ENCODE results near the gene DDIT3.

Gene DDIT3

GRCh38 chr12:57535764-57536596 lies 15.7 kb upstream of the DDIT3 start:
- no peaks in the 10 kb centered on the region for H3K27me3 ChIP-seq (ENCODE audit: control insufficient read depth in 5 of 5, insufficient read depth in 4 of 5, low read length in 5 of 5)
- no peak overlapping the region for H3K27ac ChIP-seq (ENCODE audit: low read depth, low read length)
- peak overlapping the region in 1 of 5 donors; percentile 5 for H3K9ac ChIP-seq (ENCODE audit: low read length in 5 of 5)
- no peak overlapping the region for H3K4me3 ChIP-seq (ENCODE audit: low read depth in 1 of 5, low read length in 5 of 5)
- peaks cover 7 to 84% (median 67%) of the 10 kb centered on the region in 5 donors for H3K36me3 ChIP-seq (ENCODE audit: control insufficient read depth in 5 of 5, insufficient read depth in 5 of 5, low read length in 5 of 5)
- peaks cover 0 to 8% (median 0%) of the 10 kb centered on the region in 5 donors for H3K4me1 ChIP-seq (ENCODE audit: control insufficient read depth in 5 of 5, insufficient read depth in 5 of 5, low read length in 5 of 5)
- no peaks in the 10 kb centered on the region for H3K9me3 ChIP-seq (ENCODE audit: control insufficient read depth in 5 of 5, low read length in 5 of 5)

DNA sequence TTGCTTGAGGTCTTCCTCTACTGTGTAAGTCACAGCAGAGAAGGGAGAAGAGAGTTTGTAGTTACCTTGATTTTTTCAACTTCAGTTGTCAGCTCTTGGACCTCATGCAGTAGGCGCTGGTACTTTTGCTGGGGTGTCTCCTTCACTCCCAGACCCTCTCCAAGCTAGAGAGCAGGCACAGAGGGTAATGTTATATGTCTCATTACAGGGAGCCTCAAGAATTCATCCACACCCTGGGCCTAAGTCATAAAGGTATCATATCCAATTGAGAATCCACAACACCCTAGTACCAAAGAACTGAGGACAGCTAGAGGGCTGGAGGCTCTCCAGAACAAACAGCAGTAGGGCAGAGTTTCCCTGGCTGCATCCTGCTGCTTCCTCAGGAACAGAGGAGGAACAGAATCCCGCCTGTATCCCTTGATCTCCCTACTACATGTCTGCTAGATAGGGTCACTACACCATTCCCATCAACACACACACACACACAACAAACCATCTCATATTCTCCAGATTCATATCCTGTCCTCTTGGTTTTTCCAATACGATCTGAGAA lies 14.8 kb upstream of the DDIT3 start:
- H3K4me3 ChIP-seq (ENCODE audit: low read depth in 1 of 5, low read length in 5 of 5), result no peak overlapping the region
- peaks cover 11 to 84% (median 73%) of the 10 kb centered on the region in 5 donors for H3K36me3 ChIP-seq (ENCODE audit: control insufficient read depth in 5 of 5, insufficient read depth in 5 of 5, low read length in 5 of 5)
- H3K4me1 ChIP-seq (ENCODE audit: control insufficient read depth in 5 of 5, insufficient read depth in 5 of 5, low read length in 5 of 5), result peaks cover 0 to 8% (median 0%) of the 10 kb centered on the region in 5 donors
- no peaks in the 10 kb centered on the region for H3K9me3 ChIP-seq (ENCODE audit: control insufficient read depth in 5 of 5, low read length in 5 of 5)
- no peaks in the 10 kb centered on the region for H3K27me3 ChIP-seq (ENCODE audit: control insufficient read depth in 5 of 5, insufficient read depth in 4 of 5, low read length in 5 of 5)
- H3K9ac ChIP-seq (ENCODE audit: low read length in 5 of 5), result no peak overlapping the region
- no peak overlapping the region for H3K27ac ChIP-seq (ENCODE audit: low read depth, low read length)

GRCh38 chr12:57534250-57534649 lies 13.9 kb upstream of the DDIT3 start:
- H3K27ac ChIP-seq (ENCODE audit: low read depth, low read length), result no peak overlapping the region
- no peak overlapping the region for H3K9ac ChIP-seq (ENCODE audit: low read length in 5 of 5)
- no peak overlapping the region for H3K4me3 ChIP-seq (ENCODE audit: low read depth in 1 of 5, low read length in 5 of 5)
- peaks cover 0 to 8% (median 0%) of the 10 kb centered on the region in 5 donors for H3K4me1 ChIP-seq (ENCODE audit: control insufficient read depth in 5 of 5, insufficient read depth in 5 of 5, low read length in 5 of 5)
- no peaks in the 10 kb centered on the region for H3K9me3 ChIP-seq (ENCODE audit: control insufficient read depth in 5 of 5, low read length in 5 of 5)
- H3K27me3 ChIP-seq (ENCODE audit: control insufficient read depth in 5 of 5, insufficient read depth in 4 of 5, low read length in 5 of 5), result no peaks in the 10 kb centered on the region
- H3K36me3 ChIP-seq (ENCODE audit: control insufficient read depth in 5 of 5, insufficient read depth in 5 of 5, low read length in 5 of 5), result peaks cover 11 to 85% (median 77%) of the 10 kb centered on the region in 5 donors

GRCh38 chr12:57533108-57533507 lies 12.8 kb upstream of the DDIT3 start:
- H3K36me3 ChIP-seq (ENCODE audit: control insufficient read depth in 5 of 5, insufficient read depth in 5 of 5, low read length in 5 of 5), result peaks cover 11 to 84% (median 77%) of the 10 kb centered on the region in 5 donors
- H3K9me3 ChIP-seq (ENCODE audit: control insufficient read depth in 5 of 5, low read length in 5 of 5), result no peaks in the 10 kb centered on the region
- H3K27ac ChIP-seq (ENCODE audit: low read depth, low read length), result no peak overlapping the region
- H3K4me1 ChIP-seq (ENCODE audit: control insufficient read depth in 5 of 5, insufficient read depth in 5 of 5, low read length in 5 of 5), result peaks cover 0 to 4% (median 0%) of the 10 kb centered on the region in 5 donors
- no peaks in the 10 kb centered on the region for H3K27me3 ChIP-seq (ENCODE audit: control insufficient read depth in 5 of 5, insufficient read depth in 4 of 5, low read length in 5 of 5)
- no peak overlapping the region for H3K4me3 ChIP-seq (ENCODE audit: low read depth in 1 of 5, low read length in 5 of 5)
- no peak overlapping the region for H3K9ac ChIP-seq (ENCODE audit: low read length in 5 of 5)

DNA sequence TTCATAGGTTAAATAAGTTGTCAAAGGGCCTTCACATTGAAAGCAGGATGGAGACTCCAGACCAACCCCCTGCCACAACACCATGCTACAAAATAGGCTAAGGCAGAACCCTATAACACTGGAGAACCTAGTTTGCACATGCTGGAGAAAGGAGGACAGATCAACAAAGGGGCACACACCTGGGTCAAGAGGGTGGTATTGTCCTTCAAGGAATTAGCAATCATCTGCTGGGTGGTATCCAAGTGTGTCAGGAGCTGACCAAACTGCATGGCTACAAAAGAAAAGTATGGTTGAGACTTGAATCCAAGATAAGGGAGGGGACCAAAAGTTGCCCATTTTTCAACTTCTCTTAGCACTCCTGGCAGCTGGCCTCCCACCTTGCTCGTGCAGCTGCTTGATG lies 11.5 kb upstream of the DDIT3 start:
- H3K27me3 ChIP-seq (ENCODE audit: control insufficient read depth in 5 of 5, insufficient read depth in 4 of 5, low read length in 5 of 5), result no peaks in the 10 kb centered on the region
- peaks cover 11 to 88% (median 84%) of the 10 kb centered on the region in 5 donors for H3K36me3 ChIP-seq (ENCODE audit: control insufficient read depth in 5 of 5, insufficient read depth in 5 of 5, low read length in 5 of 5)
- H3K4me3 ChIP-seq (ENCODE audit: low read depth in 1 of 5, low read length in 5 of 5), result no peak overlapping the region
- no peak overlapping the region for H3K27ac ChIP-seq (ENCODE audit: low read depth, low read length)
- H3K9me3 ChIP-seq (ENCODE audit: control insufficient read depth in 5 of 5, low read length in 5 of 5), result no peaks in the 10 kb centered on the region
- H3K9ac ChIP-seq (ENCODE audit: low read length in 5 of 5), result no peak overlapping the region
- H3K4me1 ChIP-seq (ENCODE audit: control insufficient read depth in 5 of 5, insufficient read depth in 5 of 5, low read length in 5 of 5), result peaks cover 0 to 2% (median under 1%) of the 10 kb centered on the region in 5 donors

DNA sequence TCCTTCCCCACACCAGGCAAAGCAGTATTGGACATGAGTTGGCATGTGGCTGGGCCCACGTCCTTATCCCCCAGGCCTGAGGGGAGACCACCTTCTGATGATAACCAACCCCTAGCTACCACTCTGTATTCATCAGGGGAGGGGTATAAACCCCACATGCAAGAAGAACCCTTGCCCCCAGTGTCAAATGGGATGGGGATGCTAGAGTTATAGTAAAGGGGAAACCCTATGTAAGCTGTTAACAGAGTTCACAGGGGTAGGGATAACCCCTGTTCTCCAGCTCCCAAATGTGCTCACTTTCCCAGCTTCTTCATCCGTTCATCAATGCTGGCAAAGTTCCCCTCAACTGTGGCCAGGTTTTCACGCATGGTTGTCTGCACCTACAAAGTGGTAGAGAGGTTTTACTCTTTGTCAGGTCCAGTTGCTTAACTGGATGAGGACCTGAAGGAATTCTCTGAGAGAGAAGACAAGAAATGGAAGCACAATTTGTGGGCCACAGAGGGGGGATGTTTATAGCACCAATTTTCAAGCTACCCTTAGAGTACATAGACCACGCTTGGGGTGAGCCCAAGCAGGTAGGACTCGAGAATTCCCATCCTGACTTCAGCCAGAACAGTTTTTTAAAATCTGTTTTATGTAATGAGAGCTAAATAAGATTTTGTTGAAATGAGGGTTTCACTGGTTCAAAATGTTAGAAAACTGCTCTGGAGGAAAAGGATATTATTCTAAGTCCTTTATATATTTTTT lies 10.3 kb upstream of the DDIT3 start:
- H3K9ac ChIP-seq (ENCODE audit: low read length in 5 of 5), result no peak overlapping the region

DNA sequence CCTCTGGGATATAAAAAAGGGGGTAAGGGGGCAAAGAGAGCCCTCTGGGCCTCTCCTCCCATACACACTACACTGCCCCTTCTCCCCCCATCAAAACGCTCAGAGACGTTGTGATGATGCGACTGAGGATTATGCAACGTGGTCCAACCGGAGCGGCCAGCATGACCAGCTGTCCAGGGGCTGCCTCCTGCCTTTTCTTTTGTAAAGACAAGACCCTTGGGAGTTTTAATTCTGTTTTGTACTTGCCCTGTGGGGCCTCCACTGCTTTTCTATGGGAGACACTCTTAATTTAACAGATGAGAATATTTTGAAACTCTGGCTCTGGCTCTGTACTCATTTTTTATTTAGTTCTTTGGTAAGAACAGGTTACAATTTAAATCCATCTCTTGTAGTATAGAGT lies 9.5 kb upstream of the DDIT3 start:
- H3K9me3 ChIP-seq (ENCODE audit: control insufficient read depth in 5 of 5, low read length in 5 of 5), result no peaks in the 10 kb centered on the region
- no peak overlapping the region for H3K9ac ChIP-seq (ENCODE audit: low read length in 5 of 5)
- H3K4me1 ChIP-seq (ENCODE audit: control insufficient read depth in 5 of 5, insufficient read depth in 5 of 5, low read length in 5 of 5), result peaks cover 0 to 9% (median 7%) of the 10 kb centered on the region in 5 donors
- H3K4me3 ChIP-seq (ENCODE audit: low read depth in 1 of 5, low read length in 5 of 5), result no peak overlapping the region
- no peak overlapping the region for H3K27ac ChIP-seq (ENCODE audit: low read depth, low read length)
- no peaks in the 10 kb centered on the region for H3K27me3 ChIP-seq (ENCODE audit: control insufficient read depth in 5 of 5, insufficient read depth in 4 of 5, low read length in 5 of 5)
- peaks cover 11 to 97% (median 94%) of the 10 kb centered on the region in 5 donors for H3K36me3 ChIP-seq (ENCODE audit: control insufficient read depth in 5 of 5, insufficient read depth in 5 of 5, low read length in 5 of 5)

More for the DNA sequence above, 10.3 kb upstream of the DDIT3 start:
- Histone ChIP-seq H3K36me3 (ENCODE audit: control insufficient read depth in 5 of 5, insufficient read depth in 5 of 5, low read length in 5 of 5) (peaks cover 11 to 97% (median 95%) of the 10 kb centered on the region in 5 donors), H3K27me3 (ENCODE audit: control insufficient read depth in 5 of 5, insufficient read depth in 4 of 5, low read length in 5 of 5) (no peaks in the 10 kb centered on the region), H3K9me3 (ENCODE audit: control insufficient read depth in 5 of 5, low read length in 5 of 5) (no peaks in the 10 kb centered on the region), H3K27ac (ENCODE audit: low read depth, low read length) (no peak overlapping the region), H3K4me1 (ENCODE audit: control insufficient read depth in 5 of 5, insufficient read depth in 5 of 5, low read length in 5 of 5) (peaks cover 0 to 5% (median 2%) of the 10 kb centered on the region in 5 donors), H3K4me3 (ENCODE audit: low read depth in 1 of 5, low read length in 5 of 5) (no peak overlapping the region)

- Histone ChIP-seq H3K27me3 (ENCODE audit: control insufficient read depth in 5 of 5, insufficient read depth in 4 of 5, low read length in 5 of 5) (no peaks in the 10 kb centered on the region), H3K9ac (ENCODE audit: low read length in 5 of 5) (no peak overlapping the region), H3K27ac (ENCODE audit: low read depth, low read length) (no peak overlapping the region), H3K4me3 (ENCODE audit: low read depth in 1 of 5, low read length in 5 of 5) (no peak overlapping the region), H3K4me1 (ENCODE audit: control insufficient read depth in 5 of 5, insufficient read depth in 5 of 5, low read length in 5 of 5) (peaks cover 6 to 17% (median 15%) of the 10 kb centered on the region in 5 donors), H3K9me3 (ENCODE audit: control insufficient read depth in 5 of 5, low read length in 5 of 5) (no peaks in the 10 kb centered on the region), H3K36me3 (ENCODE audit: control insufficient read depth in 5 of 5, insufficient read depth in 5 of 5, low read length in 5 of 5) (peaks cover 11 to 97% (median 94%) of the 10 kb centered on the region in 5 donors)
These were observed 8.7 kb upstream of the DDIT3 start for GRCh38 chr12:57528831-57529555.

DNA sequence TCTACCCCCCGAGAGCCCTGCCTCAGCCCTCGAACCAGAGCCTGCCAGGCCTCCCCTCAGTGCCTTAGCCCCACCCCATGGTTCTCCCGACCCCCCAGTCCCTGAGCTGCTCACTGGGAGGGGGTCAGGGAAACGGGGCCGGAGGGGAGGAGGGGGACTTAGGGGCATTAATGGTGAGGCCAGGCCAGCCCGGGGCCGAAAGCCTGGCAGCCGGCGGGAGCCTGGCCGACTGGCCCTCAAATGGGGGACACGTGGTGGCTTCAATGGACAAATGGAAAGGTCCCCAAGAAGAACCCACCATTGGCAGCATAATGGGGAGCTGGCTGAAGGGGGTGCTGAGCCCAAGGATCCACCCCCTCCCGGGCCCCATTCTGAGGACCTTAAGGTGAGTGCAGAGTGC lies 7.9 kb upstream of the DDIT3 start:
- Histone ChIP-seq H3K9ac (ENCODE audit: low read length in 5 of 5) (no peak overlapping the region), H3K4me3 (ENCODE audit: low read depth in 1 of 5, low read length in 5 of 5) (no peak overlapping the region), H3K36me3 (ENCODE audit: control insufficient read depth in 5 of 5, insufficient read depth in 5 of 5, low read length in 5 of 5) (peaks cover 11 to 90% (median 89%) of the 10 kb centered on the region in 5 donors), H3K27ac (ENCODE audit: low read depth, low read length) (no peak overlapping the region), H3K4me1 (ENCODE audit: control insufficient read depth in 5 of 5, insufficient read depth in 5 of 5, low read length in 5 of 5) (peaks cover 9 to 25% (median 23%) of the 10 kb centered on the region in 5 donors), H3K27me3 (ENCODE audit: control insufficient read depth in 5 of 5, insufficient read depth in 4 of 5, low read length in 5 of 5) (no peaks in the 10 kb centered on the region), H3K9me3 (ENCODE audit: control insufficient read depth in 5 of 5, low read length in 5 of 5) (no peaks in the 10 kb centered on the region)
